Psoas muscle (tissue), 8 donors: ENCODE measurements around the gene ADAMTS3. TPM values are rescaled to one million over a fixed set of nuclear protein-coding genes. Genes with fewer than 3 reads are reported as not detected.

Source experiments
- ATAC-seq, 4 donors: fragments of 200-7000 bp; cut with Tn5 transposase; one replicate each; pipeline ENCODE4 v1.9.1; 2020; ENCODE audit warnings: moderate library complexity in 3 of 4, mild to moderate bottlenecking in 2 of 4
- DNase-seq, 2 donors: peaks; one replicate each; pipeline ENCODE4 v3.0.0-alpha.2; 2020
- H3K27ac ChIP-seq: fragments of 200-600 bp; one replicate; pipeline ENCODE4 v1.8.0; 2022
- H3K27me3 ChIP-seq, 3 donors: fragments of 200-600 bp in 1 of 3; one replicate each; pipeline versions ENCODE4 v1.6.1 to v1.8.0; 2013 to 2022; ENCODE audit warnings: low read length in 2 of 3, mild to moderate bottlenecking in 2 of 3, moderate library complexity in 1 of 3; ENCODE audit not compliant: insufficient read depth in 3 of 3
- H3K36me3 ChIP-seq, 2 donors: fragments of 200-600 bp in 1 of 2; one replicate each; pipeline versions ENCODE4 v1.6.1 to v1.8.0; 2013 to 2022; ENCODE audit warnings: low read depth in 1 of 2, mild to moderate bottlenecking in 1 of 2, moderate library complexity in 1 of 2; ENCODE audit not compliant: insufficient read depth in 1 of 2
- H3K4me1 ChIP-seq: fragments of 200-600 bp; one replicate; pipeline ENCODE4 v1.8.0; 2022
- H3K4me3 ChIP-seq: fragments of 200-600 bp; one replicate; pipeline ENCODE4 v1.8.0; 2022; ENCODE audit warnings: mild to moderate bottlenecking
- H3K9me3 ChIP-seq: fragments of 200-600 bp; one replicate; pipeline ENCODE4 v1.8.0; 2022
- WGBS, 3 donors: extraction: QIAGEN DNeasy Blood & Tissue Kit; methylation state at CpG; one replicate each; pipeline versions ENCODE4 v1.1.6 to v1.1.7; 2013; 5-methylcytosine and 5-hydroxymethylcytosine counted together
- intact Hi-C, 2 donors: fragments of 100-400 bp; cut with DNase I; formaldehyde crosslinking; loops; one replicate each; pipeline versions ENCODE4 v1.11.0 to v1.14.2; 2022
- polyA plus RNA-seq, 3 donors: library from polyadenylated mRNA; stranded (reverse); fragments of 200-250 nt; gene quantifications; one replicate each; pipeline ENCODE4 v1.2.3, GENCODE V29; 2013
- total RNA-seq, 4 donors: library from RNA; stranded (reverse); fragmentation: NEBNext Ultra II Directional in 2 of 4; extraction: Animal tissue kit (Norgen Biotek cat#: 25700) in 2 of 4; gene quantifications; one replicate each; pipeline versions ENCODE4 v1.2.1 to v1.2.4, GENCODE V29; 2021 to 2023
- TF ChIP-seq, protein P1 (sequence below): fragments of 200-600 bp; IDR thresholded peaks from one replicate; pipeline ENCODE4 v1.8.0; 2022; ENCODE audit warnings: antibody characterized with exemption
- donor health status: healthy with polysubstance abuse.
- donor health status: DM: no; HTN: no; CAD: no; lungs with moderate emphysema.
- donor health status: Bipolar disorder and iron deficiency.
- donor health status: healthy.
- donor health status: DM: yes; HTN: yes; CAD: no.
- donor health status: DM: no; HTN: no; CAD: no.
- donor health status: DM: no; HTN: no; CAD: no.
- donor health status: DM: yes; HTN: yes; CAD: no.

Gene ADAMTS3
- total and polyA plus RNA-seq, 7 donors, result 0.01 to 0.89 (median 0.13) TPM

DNA sequence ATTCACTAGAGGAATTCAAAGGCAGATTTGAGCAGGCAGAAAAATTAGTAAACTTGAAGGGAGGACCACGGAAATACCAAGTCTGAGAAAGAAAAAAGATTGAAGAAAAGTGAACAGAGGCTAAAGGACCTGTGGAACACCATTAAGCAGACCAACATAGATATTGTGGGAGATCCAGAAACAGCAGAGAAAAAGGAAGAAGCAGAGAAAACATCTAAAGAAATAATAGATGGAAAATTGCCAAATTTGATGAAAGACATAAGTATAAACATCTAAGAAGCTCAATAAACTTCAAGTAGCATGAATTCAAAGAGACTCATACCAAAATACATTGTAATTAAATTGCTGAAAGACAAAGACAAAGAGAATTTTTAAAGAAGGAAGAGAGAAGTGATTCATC, 31.0 kb downstream of the ADAMTS3 start:
- H3K4me1 ChIP-seq, result no peaks in the 10 kb centered on the region
- 66 to 76% (median 70%) methylated on average over 1 of the region's 1 CpG for WGBS, 3 donors
- ATAC-seq, result no peak

DNA sequence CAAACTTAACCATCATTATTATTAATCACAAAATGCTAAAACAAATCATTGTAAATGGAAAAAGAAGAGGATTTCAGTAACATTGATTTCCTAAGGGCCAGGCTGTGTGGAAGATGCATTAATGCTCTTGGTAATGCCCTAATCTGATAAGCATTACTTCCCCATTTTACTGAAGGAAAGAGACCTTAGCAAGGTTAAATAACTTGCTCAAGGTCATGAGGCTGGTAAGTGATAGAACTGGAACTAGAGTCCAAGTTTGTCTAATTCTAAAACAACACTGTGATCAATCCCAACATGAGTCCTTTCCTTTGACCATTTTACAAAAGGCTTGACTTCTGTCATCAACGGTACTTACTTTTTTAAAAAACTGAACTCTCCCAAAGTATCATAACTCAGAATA, 32.6 kb downstream of the ADAMTS3 start:
- TF ChIP-seq, protein P1, sequence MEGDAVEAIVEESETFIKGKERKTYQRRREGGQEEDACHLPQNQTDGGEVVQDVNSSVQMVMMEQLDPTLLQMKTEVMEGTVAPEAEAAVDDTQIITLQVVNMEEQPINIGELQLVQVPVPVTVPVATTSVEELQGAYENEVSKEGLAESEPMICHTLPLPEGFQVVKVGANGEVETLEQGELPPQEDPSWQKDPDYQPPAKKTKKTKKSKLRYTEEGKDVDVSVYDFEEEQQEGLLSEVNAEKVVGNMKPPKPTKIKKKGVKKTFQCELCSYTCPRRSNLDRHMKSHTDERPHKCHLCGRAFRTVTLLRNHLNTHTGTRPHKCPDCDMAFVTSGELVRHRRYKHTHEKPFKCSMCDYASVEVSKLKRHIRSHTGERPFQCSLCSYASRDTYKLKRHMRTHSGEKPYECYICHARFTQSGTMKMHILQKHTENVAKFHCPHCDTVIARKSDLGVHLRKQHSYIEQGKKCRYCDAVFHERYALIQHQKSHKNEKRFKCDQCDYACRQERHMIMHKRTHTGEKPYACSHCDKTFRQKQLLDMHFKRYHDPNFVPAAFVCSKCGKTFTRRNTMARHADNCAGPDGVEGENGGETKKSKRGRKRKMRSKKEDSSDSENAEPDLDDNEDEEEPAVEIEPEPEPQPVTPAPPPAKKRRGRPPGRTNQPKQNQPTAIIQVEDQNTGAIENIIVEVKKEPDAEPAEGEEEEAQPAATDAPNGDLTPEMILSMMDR, result no peak
- Histone ChIP-seq H3K36me3 (no peaks in the 10 kb centered on the region), H3K4me3 (no peak overlapping the region), H3K27me3 (no peaks in the 10 kb centered on the region), H3K4me1 (no peaks in the 10 kb centered on the region), H3K9me3 (no peaks in the 10 kb centered on the region), H3K27ac (no peak overlapping the region)
- WGBS, 3 donors, result 92 to 100% (median 95%) methylated on average over 1 of the region's 1 CpG
- intact Hi-C loops, result no loop called here
- no peak for ATAC-seq
- DNase-seq, result no peak

More for the DNA sequence above, 31.0 kb downstream of the ADAMTS3 start:
- H3K27ac ChIP-seq, result no peak overlapping the region
- intact Hi-C loops, result no loop called here
- DNase-seq, result no peak
- no peaks in the 10 kb centered on the region for H3K9me3 ChIP-seq
- no peak overlapping the region for H3K4me3 ChIP-seq
- no peaks in the 10 kb centered on the region for H3K36me3 ChIP-seq
- no peaks in the 10 kb centered on the region for H3K27me3 ChIP-seq
- TF ChIP-seq, protein P1, result no peak

DNA sequence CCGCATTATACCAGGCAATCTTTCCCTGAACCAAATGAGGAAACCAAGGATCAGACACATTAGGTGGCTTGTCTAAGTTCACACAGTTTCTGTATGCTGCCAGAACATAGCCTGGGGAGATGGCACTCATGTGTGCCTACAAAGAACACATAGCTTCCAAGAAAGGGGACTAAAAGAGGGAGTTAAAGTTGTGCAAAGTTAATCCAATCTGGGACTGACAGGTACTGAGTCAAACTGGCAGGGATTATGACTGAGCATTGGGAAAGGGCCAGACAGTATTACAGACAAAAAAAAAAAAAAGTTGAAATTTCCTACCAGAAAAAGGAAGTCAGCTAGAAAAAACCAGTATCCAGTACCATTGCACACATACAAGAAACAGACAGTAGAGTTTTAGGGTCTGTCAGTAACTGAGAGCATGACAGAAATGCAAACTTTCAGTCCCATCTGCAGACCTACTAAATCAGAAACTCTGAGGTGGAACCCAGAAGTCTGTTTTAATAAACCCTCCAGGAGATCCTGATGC, 37.2 kb downstream of the ADAMTS3 start:
- Histone ChIP-seq H3K4me1 (no peaks in the 10 kb centered on the region), H3K36me3 (no peaks in the 10 kb centered on the region), H3K9me3 (no peaks in the 10 kb centered on the region), H3K4me3 (no peak overlapping the region), H3K27ac (no peak overlapping the region), H3K27me3 (no peaks in the 10 kb centered on the region)
- TF ChIP-seq, protein P1, result no peak
- ATAC-seq (no peak), DNase-seq (no peak)
- WGBS, 3 donors, result 97 to 100% (median 98%) methylated on average over 1 of the region's 1 CpG
- intact Hi-C loops, result no loop called here

DNA sequence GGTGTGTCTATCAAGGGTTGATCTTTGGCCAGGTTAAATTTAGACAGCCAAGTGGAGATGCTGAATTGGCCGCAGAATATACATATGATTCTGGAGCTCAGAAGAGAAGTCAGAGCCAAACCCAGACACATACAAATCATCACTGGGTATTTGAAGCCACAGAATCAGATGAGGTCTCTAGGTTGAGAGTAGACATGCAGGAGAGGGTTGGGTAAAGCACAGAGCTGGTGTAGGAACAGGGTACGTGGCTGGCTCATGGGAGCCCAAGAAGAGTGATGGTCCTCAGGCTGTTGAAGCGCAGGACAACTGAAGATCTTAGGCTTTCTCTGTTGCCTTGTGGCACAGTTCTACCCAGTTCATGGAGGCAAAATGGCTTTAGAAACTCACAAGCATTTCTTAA, 37.7 kb downstream of the ADAMTS3 start:
- Histone ChIP-seq H3K9me3 (no peaks in the 10 kb centered on the region), H3K27me3 (no peaks in the 10 kb centered on the region), H3K4me1 (no peaks in the 10 kb centered on the region), H3K27ac (no peak overlapping the region), H3K36me3 (no peaks in the 10 kb centered on the region), H3K4me3 (no peak overlapping the region)
- no peak for DNase-seq
- 89 to 94% (median 90%) methylated on average over 3 of the region's 3 CpGs for WGBS, 3 donors
- intact Hi-C loops, result no loop called here
- no peak for ATAC-seq
- TF ChIP-seq, protein P1, result no peak

DNA sequence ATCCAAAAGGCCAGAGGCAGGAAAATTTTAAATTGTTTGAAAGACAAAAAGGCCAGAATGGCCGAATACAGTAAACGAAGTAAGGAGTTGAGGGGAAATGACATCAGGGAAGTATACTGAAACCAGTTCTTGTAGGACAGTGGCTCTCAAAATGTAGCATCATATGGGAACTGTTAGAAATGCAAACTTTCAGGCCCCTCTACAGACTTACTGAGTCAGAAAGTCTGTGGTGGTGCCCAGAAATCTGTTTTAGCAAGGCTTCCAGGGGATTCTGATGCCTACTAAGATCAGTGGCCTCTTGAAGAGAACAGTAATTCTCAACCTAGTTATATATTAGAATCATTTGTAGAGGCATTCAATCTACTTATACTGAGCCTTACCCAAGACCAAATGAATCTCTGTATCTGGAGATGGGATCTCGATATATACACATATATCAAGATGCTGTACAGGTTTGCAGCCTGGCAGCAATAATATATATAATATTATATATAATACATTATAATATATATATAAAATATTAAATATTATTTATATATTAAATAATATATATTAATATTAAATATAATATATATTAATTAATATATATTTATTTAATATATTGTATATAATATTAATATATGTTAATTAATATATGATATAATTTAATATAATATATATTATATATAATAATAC, 39.7 kb downstream of the ADAMTS3 start:
- intact Hi-C loops, result no loop called here
- ATAC-seq, result no peak
- WGBS, 3 donors, result 92 to 96% (median 94%) methylated on average over 3 of the region's 3 CpGs

More for the DNA sequence above, 39.7 kb downstream of the ADAMTS3 start:
- Histone ChIP-seq H3K27ac (no peak overlapping the region), H3K27me3 (no peaks in the 10 kb centered on the region), H3K36me3 (no peaks in the 10 kb centered on the region), H3K4me3 (no peak overlapping the region), H3K9me3 (no peaks in the 10 kb centered on the region), H3K4me1 (no peaks in the 10 kb centered on the region)
- TF ChIP-seq, protein P1, result no peak
- no peak for DNase-seq
